K562 (cell line): ENCODE measurements around the gene PDE6G. TPM values are rescaled to one million over a fixed set of nuclear protein-coding genes. Genes with fewer than 3 reads are reported as not detected.

Experiments used
- EP400 ChIP-seq: fragments of 450-650 bp; IDR thresholded peaks from 2 replicates; pipeline ENCODE4 v1.6.1; 2017; ENCODE audit warnings: antibody characterized with exemption, mild to moderate bottlenecking, moderate library complexity
- KLF10 ChIP-seq: fragments of 250-450 bp; sonication (Bioruptor Pico); IDR thresholded peaks from 2 replicates; pipeline ENCODE4 v1.6.1; 2021; ENCODE audit warnings: matching md5 sums
- NR2C1 ChIP-seq, 2 experiments: fragments of 450-650 bp; IDR thresholded peaks; 2 replicates each; pipeline ENCODE4 v1.6.1; 2017; ENCODE audit warnings: mild to moderate bottlenecking in 2 of 2, antibody characterized with exemption in 1 of 2, inconsistent platforms in 1 of 2, missing compliant biosample characterization in 1 of 2, missing genetic modification characterization in 1 of 2
- SAP30 ChIP-seq: fragments of 200-600 bp; sonication (generic); IDR thresholded peaks from 2 replicates; pipeline ENCODE4 v1.6.1; 2012; ENCODE audit warnings: borderline replicate concordance, low read depth, mild to moderate bottlenecking, moderate library complexity, low read length, control low read depth, inconsistent platforms; ENCODE audit not compliant: insufficient read depth, poor library complexity, severe bottlenecking
- ZNF764 ChIP-seq: fragments of 250-450 bp; sonication (Bioruptor Pico); IDR thresholded peaks from 2 replicates; pipeline ENCODE4 v1.4.0; 2020; ENCODE audit warnings: low read depth, mild to moderate bottlenecking, moderate library complexity
- polyA plus RNA-seq, 8 experiments: library from polyadenylated mRNA; depleted of rRNA in 4 of 8; stranded (reverse) in 5 of 8; unstranded in 3 of 8; fragments of >200 nt; fragmentation: Nextera tagmentation in 2 of 8; fragmentation: Illumina TruSeq in 1 of 8; extraction: Ambion mirVana in 2 of 8; extraction: Trizol in 1 of 8; gene quantifications; 2 replicates each; pipeline versions ENCODE4 v1.2.1 to v1.2.3, GENCODE V29; 2011 to 2014; ENCODE audit warnings: inconsistent platforms in 1 of 8, missing spikeins in 1 of 8
- total RNA-seq, 7 experiments: library from RNA; depleted of rRNA in 6 of 7; stranded (reverse); fragments of >200 nt in 6 of 7; fragmentation: Illumina TruSeq in 2 of 7; extraction: Trizol in 2 of 7; gene quantifications; 2 replicates each; pipeline versions ENCODE4 v1.2.1 to v1.2.3, GENCODE V29; 2011 to 2021; ENCODE audit warnings: low replicate concordance in 1 of 7
- TF ChIP-seq, protein P1 (sequence below): fragments of 250-450 bp; sonication (Bioruptor Pico); IDR thresholded peaks from 2 replicates; pipeline ENCODE4 v1.9.0; 2021; ENCODE audit warnings: mild to moderate bottlenecking, inconsistent platforms
- TF ChIP-seq, protein P2 (sequence below), 2 experiments: fragments of 450-650 bp in 1 of 2; IDR thresholded peaks; 2 replicates each; pipeline ENCODE4 v1.6.1; 2011 to 2017; ENCODE audit warnings: low read depth in 2 of 2, antibody characterized with exemption in 1 of 2, borderline replicate concordance in 1 of 2, low read length in 1 of 2, mild to moderate bottlenecking in 1 of 2, mixed read lengths in 1 of 2; ENCODE audit not compliant: control insufficient read depth in 1 of 2
- TF ChIP-seq, protein P3 (sequence below), 2 experiments: fragments of 200-800 bp in 1 of 2; sonication (Bioruptor generic) in 1 of 2; sonication (generic) in 1 of 2; formaldehyde crosslinking in 1 of 2; IDR thresholded peaks in 1 of 2; conservative IDR thresholded peaks in 1 of 2; 2 replicates each; pipeline versions ENCODE4 v1.5.0 to v1.6.1; 2016 to 2020; ENCODE audit warnings: missing compliant biosample characterization in 1 of 2, missing genetic modification characterization in 1 of 2, missing genetic modification reagents in 1 of 2
- TF ChIP-seq, protein P4 (sequence below): sonication (generic); formaldehyde crosslinking; IDR thresholded peaks from 2 replicates; pipeline ENCODE4 v1.8.0; 2022; ENCODE audit warnings: mild to moderate bottlenecking, low read depth, missing genetic modification reagents
- TF ChIP-seq, protein P5 (sequence below): fragments of 250-450 bp; sonication (Bioruptor Pico); IDR thresholded peaks from 2 replicates; pipeline ENCODE4 v1.4.0; 2020

PDE6G gene
- total and polyA plus RNA-seq, 9 of the 15 experiments (the other 6 are each of a cell fraction or from before 2014, with no cell fraction given), result 0.14 to 0.59 TPM; not detected in 7

DNA sequence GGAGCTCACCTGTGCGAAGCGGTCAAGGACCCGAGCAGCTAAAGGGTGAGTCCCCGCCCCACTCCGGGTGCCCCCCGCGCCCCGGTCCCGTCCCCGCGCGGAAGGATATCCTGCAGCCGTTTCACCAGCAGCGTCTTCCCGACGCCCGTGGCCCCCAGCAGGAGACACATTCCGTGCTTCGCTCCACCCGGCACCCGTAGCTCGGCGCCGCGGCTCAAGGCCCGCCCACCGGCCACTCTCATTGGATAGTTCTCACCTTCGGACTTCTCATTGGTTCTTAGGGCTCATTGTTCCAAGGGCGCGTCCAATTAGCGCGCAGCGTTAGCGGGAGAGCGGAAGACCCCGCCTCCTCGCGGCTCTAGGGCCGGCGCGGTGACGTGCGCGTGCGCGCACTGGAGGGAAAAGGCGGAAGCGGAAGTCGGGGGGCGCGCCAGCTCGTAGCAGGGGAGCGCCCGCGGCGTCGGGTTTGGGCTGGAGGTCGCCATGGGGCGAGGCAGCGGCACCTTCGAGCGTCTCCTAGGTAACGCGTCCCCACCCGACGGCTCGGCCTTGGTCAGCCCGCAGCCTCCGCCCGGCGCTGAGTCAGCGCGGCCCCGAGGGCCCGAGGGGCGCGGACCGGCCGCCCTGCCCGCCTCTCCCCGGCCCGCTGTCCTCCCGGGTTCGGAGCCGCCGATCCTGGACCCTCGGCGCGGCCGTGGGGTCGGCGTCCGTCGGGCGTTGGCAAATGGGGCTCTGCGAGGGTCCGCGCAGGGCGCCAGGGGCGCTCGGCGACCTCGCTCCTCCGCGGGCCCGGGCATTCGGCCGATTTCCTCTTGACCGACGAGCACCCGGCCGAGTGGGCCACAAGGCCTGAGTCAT is 27.5 kb upstream of the PDE6G start, which contains the start of the genes ARL16 and HGS (continued):
- peak; percentile 82 for TF ChIP-seq EP400
- TF ChIP-seq KLF10, result no peak
- TF ChIP-seq ZNF764, result no peak
- TF ChIP-seq, protein P1, sequence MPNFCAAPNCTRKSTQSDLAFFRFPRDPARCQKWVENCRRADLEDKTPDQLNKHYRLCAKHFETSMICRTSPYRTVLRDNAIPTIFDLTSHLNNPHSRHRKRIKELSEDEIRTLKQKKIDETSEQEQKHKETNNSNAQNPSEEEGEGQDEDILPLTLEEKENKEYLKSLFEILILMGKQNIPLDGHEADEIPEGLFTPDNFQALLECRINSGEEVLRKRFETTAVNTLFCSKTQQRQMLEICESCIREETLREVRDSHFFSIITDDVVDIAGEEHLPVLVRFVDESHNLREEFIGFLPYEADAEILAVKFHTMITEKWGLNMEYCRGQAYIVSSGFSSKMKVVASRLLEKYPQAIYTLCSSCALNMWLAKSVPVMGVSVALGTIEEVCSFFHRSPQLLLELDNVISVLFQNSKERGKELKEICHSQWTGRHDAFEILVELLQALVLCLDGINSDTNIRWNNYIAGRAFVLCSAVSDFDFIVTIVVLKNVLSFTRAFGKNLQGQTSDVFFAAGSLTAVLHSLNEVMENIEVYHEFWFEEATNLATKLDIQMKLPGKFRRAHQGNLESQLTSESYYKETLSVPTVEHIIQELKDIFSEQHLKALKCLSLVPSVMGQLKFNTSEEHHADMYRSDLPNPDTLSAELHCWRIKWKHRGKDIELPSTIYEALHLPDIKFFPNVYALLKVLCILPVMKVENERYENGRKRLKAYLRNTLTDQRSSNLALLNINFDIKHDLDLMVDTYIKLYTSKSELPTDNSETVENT, result peak; percentile 86
- TF ChIP-seq, protein P2, sequence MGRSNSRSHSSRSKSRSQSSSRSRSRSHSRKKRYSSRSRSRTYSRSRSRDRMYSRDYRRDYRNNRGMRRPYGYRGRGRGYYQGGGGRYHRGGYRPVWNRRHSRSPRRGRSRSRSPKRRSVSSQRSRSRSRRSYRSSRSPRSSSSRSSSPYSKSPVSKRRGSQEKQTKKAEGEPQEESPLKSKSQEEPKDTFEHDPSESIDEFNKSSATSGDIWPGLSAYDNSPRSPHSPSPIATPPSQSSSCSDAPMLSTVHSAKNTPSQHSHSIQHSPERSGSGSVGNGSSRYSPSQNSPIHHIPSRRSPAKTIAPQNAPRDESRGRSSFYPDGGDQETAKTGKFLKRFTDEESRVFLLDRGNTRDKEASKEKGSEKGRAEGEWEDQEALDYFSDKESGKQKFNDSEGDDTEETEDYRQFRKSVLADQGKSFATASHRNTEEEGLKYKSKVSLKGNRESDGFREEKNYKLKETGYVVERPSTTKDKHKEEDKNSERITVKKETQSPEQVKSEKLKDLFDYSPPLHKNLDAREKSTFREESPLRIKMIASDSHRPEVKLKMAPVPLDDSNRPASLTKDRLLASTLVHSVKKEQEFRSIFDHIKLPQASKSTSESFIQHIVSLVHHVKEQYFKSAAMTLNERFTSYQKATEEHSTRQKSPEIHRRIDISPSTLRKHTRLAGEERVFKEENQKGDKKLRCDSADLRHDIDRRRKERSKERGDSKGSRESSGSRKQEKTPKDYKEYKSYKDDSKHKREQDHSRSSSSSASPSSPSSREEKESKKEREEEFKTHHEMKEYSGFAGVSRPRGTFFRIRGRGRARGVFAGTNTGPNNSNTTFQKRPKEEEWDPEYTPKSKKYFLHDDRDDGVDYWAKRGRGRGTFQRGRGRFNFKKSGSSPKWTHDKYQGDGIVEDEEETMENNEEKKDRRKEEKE (IDR thresholded peaks at IDR 0.05; ENCODE audit: borderline replicate concordance in 1 of 2, control insufficient read depth in 1 of 2, low read depth in 2 of 2, low read length in 1 of 2), result no peak
- TF ChIP-seq, protein P3, sequence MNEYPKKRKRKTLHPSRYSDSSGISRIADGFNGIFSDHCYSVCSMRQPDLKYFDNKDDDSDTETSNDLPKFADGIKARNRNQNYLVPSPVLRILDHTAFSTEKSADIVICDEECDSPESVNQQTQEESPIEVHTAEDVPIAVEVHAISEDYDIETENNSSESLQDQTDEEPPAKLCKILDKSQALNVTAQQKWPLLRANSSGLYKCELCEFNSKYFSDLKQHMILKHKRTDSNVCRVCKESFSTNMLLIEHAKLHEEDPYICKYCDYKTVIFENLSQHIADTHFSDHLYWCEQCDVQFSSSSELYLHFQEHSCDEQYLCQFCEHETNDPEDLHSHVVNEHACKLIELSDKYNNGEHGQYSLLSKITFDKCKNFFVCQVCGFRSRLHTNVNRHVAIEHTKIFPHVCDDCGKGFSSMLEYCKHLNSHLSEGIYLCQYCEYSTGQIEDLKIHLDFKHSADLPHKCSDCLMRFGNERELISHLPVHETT (CRISPR knock-in tag; conservative IDR thresholded peaks at IDR 0.05 in 1 of 2, IDR thresholded peaks at IDR 0.05 in 1 of 2), result peak in 1 of 2 experiments; percentile 74; a peak in 1 of 4 replicates
- TF ChIP-seq, protein P4, sequence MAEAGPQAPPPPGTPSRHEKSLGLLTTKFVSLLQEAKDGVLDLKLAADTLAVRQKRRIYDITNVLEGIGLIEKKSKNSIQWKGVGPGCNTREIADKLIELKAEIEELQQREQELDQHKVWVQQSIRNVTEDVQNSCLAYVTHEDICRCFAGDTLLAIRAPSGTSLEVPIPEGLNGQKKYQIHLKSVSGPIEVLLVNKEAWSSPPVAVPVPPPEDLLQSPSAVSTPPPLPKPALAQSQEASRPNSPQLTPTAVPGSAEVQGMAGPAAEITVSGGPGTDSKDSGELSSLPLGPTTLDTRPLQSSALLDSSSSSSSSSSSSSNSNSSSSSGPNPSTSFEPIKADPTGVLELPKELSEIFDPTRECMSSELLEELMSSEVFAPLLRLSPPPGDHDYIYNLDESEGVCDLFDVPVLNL (CRISPR knock-in tag), result no peak
- TF ChIP-seq SAP30, result peak; percentile 85
- TF ChIP-seq NR2C1 (IDR thresholded peaks at IDR 0.05), result no peak
- no peak for TF ChIP-seq NR2C1 (tag; IDR thresholded peaks at IDR 0.05)
- TF ChIP-seq, protein P5, sequence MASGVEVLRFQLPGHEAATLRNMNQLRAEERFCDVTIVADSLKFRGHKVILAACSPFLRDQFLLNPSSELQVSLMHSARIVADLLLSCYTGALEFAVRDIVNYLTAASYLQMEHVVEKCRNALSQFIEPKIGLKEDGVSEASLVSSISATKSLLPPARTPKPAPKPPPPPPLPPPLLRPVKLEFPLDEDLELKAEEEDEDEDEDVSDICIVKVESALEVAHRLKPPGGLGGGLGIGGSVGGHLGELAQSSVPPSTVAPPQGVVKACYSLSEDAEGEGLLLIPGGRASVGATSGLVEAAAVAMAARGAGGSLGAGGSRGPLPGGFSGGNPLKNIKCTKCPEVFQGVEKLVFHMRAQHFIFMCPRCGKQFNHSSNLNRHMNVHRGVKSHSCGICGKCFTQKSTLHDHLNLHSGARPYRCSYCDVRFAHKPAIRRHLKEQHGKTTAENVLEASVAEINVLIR, result no peak
